Measurements from ENCODE around the gene SYNPO2.

SYNPO2 gene

DNA sequence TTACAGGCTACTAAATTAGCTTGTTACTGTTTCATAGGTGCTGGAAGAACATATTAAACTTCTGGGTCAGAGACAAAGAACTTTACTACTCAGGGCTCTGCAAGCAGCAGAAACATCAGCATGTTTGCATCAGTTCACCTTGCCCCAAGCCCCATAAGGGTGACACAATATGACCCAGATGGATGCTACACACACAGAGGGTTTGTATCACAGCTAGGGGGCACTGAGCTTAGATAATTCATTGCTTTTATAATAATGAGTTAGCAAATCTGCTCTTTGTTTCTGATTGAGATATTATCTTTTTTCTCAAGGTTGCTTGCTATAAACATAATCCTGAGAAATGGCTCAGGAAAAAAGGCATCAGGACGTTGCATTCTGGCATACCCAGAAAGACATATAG lies 4.8 kb upstream of the SYNPO2 start:
- DNase-seq = no peak

- DNase-seq = no peak
These were observed 3.9 kb upstream of the SYNPO2 start for GRCh38 chr4:118884716-118885115.

- DNase-seq = no peak
These were observed 648 bp downstream of the SYNPO2 start for GRCh38 chr4:118889312-118889691.

GRCh38 chr4:118894034-118894433 lies 5.4 kb downstream of the SYNPO2 start:
- no peak for DNase-seq

- DNase-seq = no peak
These were observed 9.6 kb downstream of the SYNPO2 start for GRCh38 chr4:118898221-118898620.

- no peak for DNase-seq
These were observed 10.1 kb downstream of the SYNPO2 start for GRCh38 chr4:118898684-118899138.

- DNase-seq = no peak
These were observed 15.8 kb downstream of the SYNPO2 start for GRCh38 chr4:118904418-118904817.

GRCh38 chr4:118904935-118905334 lies 16.3 kb downstream of the SYNPO2 start:
- DNase-seq = no peak

DNA sequence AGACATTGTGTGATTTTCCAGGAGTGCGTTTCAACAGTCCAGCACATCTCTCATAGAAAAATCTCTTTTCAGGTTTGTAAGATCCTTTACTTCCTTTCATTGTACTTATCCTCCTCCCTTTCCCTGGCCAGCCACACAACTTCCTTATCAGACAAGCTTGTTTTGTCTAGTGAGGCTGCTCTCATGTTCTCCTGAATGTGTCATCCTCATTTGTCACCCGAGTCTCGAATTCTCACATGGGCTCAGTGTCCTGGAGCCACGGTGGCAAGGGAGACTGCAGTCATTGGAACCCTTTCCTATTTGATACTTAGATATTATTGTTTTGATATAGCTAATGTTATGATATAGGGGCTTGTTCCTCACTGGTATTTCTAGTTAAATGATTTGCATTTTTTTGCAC lies 16.9 kb downstream of the SYNPO2 start:
- no peak for DNase-seq

DNA sequence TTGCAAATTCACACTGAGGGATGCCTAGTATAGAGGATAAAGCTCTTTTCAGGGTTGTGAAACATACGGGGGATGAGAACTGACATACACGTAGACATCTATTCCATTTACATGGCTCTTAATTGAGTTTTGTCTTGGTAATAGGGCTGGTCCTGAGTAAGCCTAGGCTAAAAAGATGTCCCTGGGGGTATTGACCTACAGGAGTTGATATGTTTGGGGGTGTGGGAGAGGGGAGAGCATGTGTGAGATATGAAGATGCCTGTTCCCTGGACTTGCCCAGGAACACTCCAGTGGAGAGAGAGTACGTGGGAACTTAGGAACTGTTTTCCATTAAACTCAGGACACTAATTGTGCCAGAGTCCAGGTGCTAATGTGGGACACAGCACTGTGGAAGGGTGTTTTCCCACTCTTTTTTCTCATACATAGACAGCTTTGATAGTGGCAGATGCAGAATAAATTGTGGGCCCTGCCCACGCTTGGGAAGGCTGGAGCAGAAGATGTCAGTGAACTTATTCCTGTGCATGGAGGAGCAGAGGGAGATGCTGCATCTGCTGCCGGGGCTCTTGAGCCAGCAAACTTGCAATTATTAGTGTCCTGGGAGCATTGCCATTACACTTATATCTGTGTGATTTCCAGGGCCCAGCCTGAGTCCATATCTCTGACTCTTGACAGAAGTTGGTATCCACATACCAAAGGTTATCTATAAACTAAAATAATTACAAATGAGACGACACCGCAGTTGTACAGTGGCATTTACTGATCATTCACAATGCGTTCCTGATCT lies 20.7 kb downstream of the SYNPO2 start:
- DNase-seq = no peak

DNA sequence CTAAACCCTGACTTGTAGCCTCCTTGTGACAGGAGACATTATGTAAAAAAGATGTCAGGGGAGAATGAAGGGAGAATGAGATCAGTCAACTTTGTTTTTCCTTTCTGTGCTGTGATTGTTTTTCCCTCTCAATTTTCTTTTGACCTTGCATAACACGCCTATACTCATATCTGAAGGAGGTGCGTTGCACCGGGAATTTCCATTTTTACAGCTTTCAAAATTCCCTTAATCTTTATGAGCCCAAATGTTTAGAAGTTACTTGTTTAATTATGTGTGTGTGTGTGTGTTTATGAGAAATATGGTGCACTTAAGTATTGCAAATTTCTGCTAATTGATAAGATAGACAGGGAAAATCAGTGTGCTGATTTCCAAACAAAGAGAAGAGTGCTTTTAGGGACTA lies 21.6 kb downstream of the SYNPO2 start:
- DNase-seq = no peak

DNA sequence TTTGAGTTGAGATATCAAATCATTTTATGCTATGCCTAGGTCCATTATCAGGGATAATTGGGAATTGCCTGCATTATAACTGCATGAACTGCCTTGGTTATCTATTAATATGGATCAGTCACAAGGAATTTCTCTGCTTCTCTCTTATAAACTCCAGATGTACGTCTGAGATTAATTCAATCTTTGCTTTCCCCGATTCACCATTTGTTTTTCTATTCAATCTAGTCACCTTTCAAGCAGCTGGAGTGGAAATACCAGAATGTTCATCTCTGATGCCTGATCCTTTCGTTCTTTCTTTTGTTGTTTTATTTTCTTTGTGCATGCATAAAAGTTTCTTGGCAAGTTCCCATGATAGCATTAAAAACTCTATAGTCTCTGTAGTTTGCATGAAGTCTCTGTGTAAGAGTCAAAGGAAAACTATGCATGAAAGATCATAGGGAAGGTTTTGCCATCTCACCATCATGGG lies 22.6 kb downstream of the SYNPO2 start:
- no peak for DNase-seq

DNA sequence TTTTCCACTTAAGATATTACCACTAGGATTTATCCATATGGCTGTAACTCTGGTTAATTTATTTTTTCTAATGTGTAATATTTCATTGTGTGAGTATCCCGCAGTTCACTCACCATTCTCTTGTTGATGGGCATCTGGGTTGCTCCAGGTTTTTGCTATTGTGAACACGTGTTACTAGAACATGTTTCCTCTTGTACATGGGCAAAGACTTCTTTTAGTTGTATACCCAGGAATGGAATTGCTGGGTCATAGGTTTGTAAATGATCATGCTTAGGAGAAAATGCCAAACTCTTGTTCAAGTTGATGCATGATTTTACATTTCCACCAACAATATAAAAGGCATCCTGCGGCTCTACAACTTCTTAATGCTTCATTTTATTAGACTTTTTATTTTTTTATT lies 26.8 kb downstream of the SYNPO2 start:
- DNase-seq = no peak

DNA sequence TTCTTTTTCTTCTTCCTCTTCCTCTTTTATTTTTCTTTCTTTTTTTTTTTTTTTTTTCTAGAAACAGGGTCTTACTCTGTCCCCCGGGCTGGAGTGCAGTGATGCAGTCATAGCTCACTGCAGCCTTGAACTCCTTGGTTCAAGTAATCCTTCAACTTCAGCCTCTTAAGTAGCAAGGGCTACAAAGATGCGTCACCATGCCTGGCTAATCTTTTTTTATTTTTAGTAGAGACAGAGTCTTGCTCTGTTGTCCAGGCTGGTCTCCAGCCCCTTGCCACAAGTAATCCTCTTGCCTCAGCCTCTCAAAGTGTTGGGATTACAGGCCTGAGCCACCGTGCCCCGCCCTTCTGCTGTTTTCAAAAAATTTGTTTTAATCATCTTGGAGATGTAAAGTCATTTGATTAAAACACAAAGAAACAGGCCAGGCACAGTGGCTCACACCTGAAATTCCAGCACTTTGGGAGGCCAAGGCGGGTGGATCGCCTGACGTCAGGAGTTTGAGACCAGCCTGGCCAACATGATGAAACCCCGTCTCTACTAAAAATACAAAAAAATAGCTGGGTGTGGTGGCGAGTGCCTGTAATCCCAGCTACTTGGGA lies 28.1 kb downstream of the SYNPO2 start:
- no peak for DNase-seq

DNA sequence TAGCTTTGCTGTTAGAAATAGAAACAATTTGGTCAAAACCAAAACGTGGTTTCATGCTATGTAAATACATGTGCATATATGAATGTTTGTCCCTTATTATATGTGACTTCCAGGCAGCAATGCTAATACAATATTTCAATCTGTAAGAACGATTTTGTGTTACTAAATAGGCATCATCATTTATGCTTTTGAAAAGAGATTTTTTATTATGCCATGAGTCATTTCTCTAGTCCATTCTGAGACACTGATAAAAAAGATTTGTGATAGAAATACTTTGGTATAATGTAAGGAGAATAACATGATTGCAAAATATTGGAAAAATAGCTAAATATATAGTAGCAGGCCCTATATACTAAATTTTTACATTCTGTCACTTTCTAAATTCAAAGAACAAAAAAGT lies 28.9 kb downstream of the SYNPO2 start:
- no peak for DNase-seq

GRCh38 chr4:118918388-118918787 lies 29.7 kb downstream of the SYNPO2 start:
- DNase-seq = no peak

- DNase-seq = no peak
These were observed 31.6 kb downstream of the SYNPO2 start for GRCh38 chr4:118920247-118920646.

DNA sequence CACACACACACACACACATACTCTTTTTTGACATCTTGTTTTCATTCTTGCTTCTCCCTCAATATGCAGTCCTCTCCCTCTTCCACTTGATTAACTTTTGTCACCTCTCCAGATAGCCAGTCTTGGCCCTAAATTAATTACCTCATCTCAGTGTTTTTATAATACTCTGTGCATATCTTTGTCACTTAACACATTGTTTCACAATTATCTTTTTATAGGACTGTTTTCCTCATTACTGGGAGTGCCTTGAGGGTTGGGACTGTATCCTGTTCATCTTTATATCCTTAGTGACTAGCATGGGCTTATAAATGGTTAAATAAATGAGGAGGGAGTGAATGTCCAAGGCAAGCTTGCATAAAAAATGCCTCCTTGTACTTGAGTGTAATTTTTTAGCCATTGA lies 33.1 kb downstream of the SYNPO2 start:
- no peak for DNase-seq

GRCh38 chr4:118923891-118924290 lies 35.2 kb downstream of the SYNPO2 start:
- no peak for DNase-seq

DNA sequence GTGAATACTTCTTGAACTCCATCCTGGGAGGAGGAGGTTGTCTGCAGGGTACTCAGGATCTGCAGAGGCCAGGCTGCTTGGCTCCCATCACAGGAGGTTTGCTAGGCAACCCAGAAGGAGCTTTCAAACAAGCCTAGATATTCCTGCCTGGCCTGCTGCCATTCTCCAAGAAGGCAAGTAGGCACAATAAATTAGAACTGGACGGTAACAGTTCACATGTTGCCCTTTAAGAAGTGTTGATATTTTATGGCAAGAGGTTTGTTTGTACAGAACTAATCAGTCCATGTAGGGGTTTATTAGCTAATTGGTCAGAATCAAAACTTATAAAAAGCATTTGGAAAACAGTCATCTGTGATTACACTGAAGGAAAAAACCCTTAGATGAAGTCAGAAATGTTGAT lies 39.3 kb downstream of the SYNPO2 start:
- DNase-seq = no peak

DNA sequence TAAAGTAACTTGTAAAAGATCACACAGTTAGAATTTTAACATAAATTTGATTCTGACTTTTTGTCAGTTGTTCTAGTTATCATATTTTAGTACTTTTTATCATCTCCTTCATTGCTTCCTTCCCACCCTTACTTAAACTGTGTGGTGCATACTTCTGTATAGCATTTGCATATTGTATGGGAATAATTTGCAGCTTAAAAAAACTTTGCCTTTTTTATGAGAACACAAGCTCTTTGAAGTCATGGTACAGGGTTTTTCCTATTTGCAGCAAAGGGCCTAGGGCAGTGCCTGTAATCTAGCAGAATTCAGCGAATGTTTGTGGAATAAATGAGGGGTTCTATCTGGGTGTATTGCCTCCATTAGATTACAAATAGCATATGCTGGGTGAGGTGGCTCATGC lies 41.6 kb downstream of the SYNPO2 start:
- DNase-seq = no peak

DNA sequence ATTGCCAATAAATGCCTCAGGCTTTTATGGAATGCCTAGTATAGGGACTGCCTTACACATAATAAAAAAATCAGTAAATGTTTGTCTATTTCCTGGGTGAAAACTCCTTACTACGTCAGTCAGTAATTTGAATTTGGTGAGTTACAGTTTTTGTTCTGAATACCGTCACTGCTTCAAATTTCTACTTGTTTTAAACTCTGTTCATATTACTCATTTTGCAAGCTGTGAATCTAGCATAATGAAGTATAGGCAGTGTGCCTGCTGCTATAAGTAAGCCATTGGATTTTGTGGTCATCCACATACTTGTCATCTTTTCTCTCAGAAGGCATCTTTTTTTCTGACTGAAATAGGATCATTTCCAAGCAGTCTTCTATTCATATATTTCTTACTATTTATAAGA lies 43.1 kb downstream of the SYNPO2 start:
- DNase-seq = no peak

GRCh38 chr4:118935819-118936218 lies 47.2 kb downstream of the SYNPO2 start:
- DNase-seq = no peak

DNA sequence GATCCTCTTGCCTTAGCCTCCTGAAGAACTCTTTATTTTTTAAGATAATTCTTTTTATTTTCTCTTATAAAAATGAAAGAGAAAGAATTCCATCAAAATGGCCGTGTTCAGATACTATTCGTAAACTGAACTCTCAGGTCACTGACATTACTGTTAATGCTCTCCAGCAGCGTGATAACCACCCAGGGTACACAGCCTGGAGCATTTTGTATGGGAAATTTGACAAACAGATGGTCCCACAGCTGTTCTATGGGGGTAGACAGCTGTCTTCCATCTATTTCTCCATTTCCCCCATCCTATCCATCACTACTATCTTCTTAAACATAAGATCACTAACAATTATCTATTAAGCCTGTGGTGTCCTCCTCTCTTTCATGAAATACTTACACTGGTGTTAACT lies 47.8 kb downstream of the SYNPO2 start:
- no peak for DNase-seq

Data from activated naive CD4-positive, alpha-beta T cell treated with Interleukin-2 at 50 U/mL for 16 hours (primary cell).